ENCODE results near the gene FNDC7.
A peak's percentile ranks its signal among the peaks of the same experiment; 100 is the strongest.
"Not testable (repeated sequence)": the region's sequence is repeated elsewhere in the genome, so short reads cannot be mapped to it uniquely, and the experiment has no call there.

FNDC7 gene, protein sequence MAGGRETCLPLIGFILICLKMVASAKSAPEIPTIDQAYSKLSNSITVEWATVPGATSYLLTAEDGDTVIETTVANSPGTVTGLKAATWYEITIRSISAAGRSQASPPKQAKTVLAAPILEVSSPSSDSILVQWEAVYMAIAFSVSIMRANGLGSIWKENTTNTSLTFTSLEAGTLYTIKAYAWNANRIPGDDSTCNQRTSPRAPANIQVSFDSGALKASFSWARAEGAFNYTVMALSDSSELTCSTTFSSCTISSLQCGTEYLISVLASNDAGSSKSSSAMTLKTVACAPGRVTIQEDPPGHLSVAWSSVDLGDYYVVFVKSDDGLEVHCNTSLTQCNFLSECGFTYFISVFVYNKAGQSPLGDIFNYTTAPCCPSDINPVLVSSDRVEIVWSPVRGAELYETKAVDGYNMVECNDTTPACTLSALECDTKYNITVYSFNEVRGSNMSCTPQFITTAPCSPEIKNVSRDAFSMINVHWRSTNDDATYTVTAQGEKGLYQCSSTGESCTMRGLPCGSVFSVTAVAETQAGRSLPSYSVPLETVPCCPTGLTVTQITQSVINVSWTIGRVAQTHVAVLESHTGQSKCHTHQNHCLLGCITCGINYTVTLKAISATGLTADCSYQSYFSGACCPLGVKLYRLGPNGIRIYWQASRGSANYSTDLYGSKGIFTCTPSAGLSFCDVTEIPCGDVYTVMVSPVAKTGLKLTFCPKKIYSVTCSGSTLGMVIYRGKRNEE

DNA sequence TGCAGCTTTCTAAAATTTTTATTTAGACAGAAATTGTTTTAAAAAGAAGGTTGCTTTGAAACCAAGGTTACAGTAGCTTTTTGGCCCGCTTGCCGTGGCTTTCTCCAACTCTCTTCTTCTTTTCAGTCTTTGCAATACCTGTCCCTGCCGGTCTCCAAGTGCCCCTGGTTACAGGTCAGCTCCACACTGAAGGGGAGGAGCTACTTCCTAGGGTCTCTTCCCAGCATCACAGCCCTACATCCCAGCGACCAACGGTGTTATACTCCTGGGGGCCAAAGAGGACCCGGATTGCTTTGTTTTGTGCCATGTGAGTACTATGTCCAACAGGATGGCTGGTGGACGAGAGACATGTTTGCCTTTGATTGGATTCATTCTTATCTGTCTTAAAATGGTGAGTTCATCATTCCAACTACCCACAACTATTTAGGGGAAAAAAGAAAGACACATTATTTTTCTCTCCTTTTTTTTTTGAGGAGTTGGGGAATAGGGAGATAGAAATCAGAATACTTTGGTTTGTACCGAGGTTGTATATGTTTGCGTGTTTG, at the start of gene FNDC7:
FNDC7 (plus strand) TSS at position 303 of the 545 bp plus-strand sequence; CDS start at position 329, 26 bp downstream.
- H3K27ac Mint-ChIP-seq = no peak within 1 kb of the TSS
- peaks cover 14% of the 10 kb centered on the region for H3K4me1 Mint-ChIP-seq
- DNase-seq (ENCODE audit: low spot score in 2 of 2) (no peak), ATAC-seq (no peak)
- no peaks in the 10 kb centered on the region for H3K36me3 Mint-ChIP-seq
- no peak within 1 kb of the TSS for H3K4me3 Mint-ChIP-seq
- H3K9me3 Mint-ChIP-seq = no peaks in the 10 kb centered on the region

DNA sequence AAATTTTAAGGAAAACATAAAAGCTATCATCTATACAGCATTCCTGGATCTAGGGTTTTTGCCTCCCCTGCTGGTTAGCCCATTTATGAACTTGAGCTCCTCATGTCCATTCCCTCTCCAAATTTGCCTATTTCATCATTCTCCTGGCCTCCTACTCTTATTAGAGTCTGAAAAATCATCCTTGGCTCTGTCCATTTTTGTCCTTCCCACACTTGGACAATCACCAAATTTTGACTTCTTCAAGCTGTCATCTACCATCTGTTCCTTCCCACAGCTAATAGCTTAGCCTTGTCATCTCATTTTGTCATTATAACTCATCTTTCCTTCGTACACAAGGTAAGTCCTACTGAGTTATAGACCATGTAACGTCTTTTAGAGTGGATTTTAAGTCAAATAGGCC, 49.6 kb upstream of the FNDC7 start:
- no peak overlapping the region for H3K4me3 Mint-ChIP-seq
- peaks cover 5% of the 10 kb centered on the region for H3K36me3 Mint-ChIP-seq
- H3K4me1 Mint-ChIP-seq = peaks cover 27% of the 10 kb centered on the region
- ATAC-seq (no peak), DNase-seq (ENCODE audit: low spot score in 2 of 2) (no peak)
- H3K9me3 Mint-ChIP-seq = no peaks in the 10 kb centered on the region
- no peak overlapping the region for H3K27ac Mint-ChIP-seq

DNA sequence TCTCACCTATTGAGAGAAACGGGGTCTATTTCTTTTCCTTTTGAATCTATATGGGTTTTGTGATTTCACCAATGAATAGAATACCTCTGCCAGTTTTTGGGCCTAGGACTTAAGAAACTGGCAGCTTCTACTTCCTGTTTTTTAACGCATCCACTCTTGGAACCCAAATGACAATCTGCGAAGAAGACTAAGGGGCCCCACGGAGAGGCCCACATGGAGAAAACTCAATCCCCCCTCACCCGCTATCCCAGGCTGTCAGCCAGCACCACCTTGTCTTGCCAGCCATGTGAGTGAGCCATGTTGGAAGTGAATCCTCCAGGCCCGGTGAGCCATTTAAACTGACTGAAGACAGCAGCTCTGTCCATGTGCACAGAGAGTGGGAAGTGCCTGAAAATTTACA, 48.2 kb upstream of the FNDC7 start:
- Mint-ChIP-seq H3K27ac (no peak overlapping the region), H3K4me1 (peaks cover 22% of the 10 kb centered on the region), H3K9me3 (no peaks in the 10 kb centered on the region), H3K4me3 (no peak overlapping the region), H3K36me3 (peaks cover 5% of the 10 kb centered on the region)
- no peak for ATAC-seq
- no peak for DNase-seq (ENCODE audit: low spot score in 2 of 2)

DNA sequence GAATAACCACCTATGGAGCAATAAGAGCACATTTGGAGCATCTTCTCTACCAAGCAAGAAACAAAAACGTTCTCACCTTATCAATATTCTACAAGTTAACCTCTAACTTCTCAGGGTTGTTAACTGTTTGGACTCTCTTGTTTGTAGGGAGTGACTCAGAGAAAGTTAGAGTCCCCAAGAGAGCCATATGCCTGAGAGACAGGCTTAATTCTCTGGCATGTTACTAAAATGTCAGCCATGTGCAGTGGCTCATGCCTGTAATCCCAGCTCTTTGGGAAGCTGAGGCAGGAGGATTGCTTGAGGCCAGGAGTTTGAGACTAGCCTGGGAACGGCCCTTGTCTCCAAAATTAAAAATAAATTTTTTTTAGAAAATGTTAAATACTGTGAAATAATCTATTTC, 47.6 kb upstream of the FNDC7 start:
- H3K27ac Mint-ChIP-seq = no peak overlapping the region
- ATAC-seq (no peak), DNase-seq (ENCODE audit: low spot score in 2 of 2) (no peak)
- peaks cover 5% of the 10 kb centered on the region for H3K36me3 Mint-ChIP-seq
- H3K4me1 Mint-ChIP-seq = peaks cover 23% of the 10 kb centered on the region
- H3K9me3 Mint-ChIP-seq = no peaks in the 10 kb centered on the region
- no peak overlapping the region for H3K4me3 Mint-ChIP-seq

DNA sequence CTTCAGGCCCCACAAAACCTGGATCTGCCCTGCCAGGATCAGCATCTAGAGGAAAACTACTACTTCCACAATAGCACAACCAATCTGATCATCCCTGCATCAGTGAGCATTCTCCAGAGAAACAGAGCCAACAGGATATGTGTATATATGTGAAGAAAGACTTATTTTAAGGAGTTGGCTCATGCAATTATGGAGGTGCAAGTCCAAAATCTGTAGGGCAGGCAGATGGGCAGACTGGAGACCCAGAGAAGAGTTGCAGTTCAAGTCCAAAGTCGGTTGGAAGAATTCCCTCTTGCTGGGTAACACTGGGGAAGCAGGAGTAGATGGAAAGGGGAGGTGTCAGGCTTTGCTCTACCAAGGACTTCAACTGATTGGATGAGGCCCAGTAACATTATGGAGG, 46.9 kb upstream of the FNDC7 start:
- Mint-ChIP-seq H3K27ac (no peak overlapping the region), H3K4me1 (peaks cover 20% of the 10 kb centered on the region), H3K4me3 (no peak overlapping the region), H3K36me3 (peaks cover 5% of the 10 kb centered on the region), H3K9me3 (no peaks in the 10 kb centered on the region)
- DNase-seq (ENCODE audit: low spot score in 2 of 2) (no peak), ATAC-seq (no peak)

DNA sequence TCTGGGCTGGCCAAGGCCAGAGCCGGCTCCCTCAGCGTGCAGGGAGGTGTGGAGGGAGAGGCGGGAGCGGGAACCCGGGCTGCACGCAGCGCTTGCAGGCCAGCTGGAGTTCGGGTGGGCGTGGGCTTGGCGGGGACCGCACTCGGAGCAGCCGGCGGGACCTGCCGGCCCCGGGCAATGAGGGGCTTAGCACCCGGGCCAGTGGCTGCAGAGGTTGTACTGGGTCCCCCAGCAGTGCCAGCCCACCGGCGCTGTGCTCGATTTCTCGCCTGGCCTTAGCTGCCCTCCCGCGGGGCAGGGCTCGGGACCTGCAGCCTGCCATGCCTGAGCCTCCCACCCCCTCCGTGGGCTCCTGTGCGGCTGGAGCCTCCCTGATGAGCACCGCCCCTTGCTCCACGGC, 45.3 kb upstream of the FNDC7 start:
- H3K27ac Mint-ChIP-seq; H3K36me3 Mint-ChIP-seq; ATAC-seq; H3K9me3 Mint-ChIP-seq; H3K4me3 Mint-ChIP-seq; DNase-seq (ENCODE audit: low spot score in 2 of 2): not testable (repeated sequence)
- H3K4me1 Mint-ChIP-seq = peaks cover 28% of the 10 kb centered on the region

DNA sequence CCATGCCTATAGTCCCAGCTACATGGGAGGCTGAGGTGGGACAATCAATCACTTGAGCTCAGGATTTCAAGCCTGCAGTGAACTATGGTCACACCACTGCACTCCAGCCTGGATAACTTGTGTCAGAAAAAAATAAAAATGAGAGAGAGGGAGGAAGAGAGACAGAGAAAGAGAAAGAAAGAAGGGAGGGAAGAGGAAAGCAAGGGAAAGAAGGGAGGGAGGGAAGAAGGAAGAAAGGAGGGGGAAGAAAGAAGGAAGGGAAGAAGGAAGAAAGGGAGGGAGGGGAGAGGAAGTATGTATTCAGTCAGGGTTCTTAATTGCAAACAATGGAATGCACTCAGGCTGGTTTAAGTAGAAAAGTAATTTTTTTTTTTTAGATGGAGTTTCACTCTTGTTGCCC, 43.9 kb upstream of the FNDC7 start:
- Mint-ChIP-seq H3K9me3 (no peaks in the 10 kb centered on the region), H3K4me1 (peaks cover 18% of the 10 kb centered on the region), H3K4me3 (no peak overlapping the region), H3K36me3 (no peaks in the 10 kb centered on the region), H3K27ac (no peak overlapping the region)
- DNase-seq (ENCODE audit: low spot score in 2 of 2) (no peak), ATAC-seq (no peak)

DNA sequence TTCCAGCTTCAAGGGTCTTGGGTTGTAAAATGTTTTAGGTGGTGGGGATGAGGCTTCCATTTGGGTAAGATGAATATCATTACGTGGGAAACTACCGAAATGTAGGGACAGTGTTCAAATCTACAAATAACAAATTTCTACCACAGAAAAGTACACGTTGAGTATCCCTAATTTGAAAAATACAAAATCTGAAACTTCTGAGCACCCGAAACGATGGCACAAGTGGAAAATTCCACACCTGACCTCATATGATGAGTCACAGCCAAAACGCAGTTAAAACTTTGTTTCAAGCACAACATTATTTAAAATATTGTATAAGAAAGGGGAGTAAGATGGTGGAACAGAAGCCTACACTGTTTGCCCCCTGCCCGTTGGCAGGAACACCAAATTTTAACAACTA, 43.0 kb upstream of the FNDC7 start:
- no peak for DNase-seq (ENCODE audit: low spot score in 2 of 2)
- no peaks in the 10 kb centered on the region for H3K36me3 Mint-ChIP-seq
- no peak for ATAC-seq
- peaks cover 18% of the 10 kb centered on the region for H3K4me1 Mint-ChIP-seq
- no peaks in the 10 kb centered on the region for H3K9me3 Mint-ChIP-seq
- H3K27ac Mint-ChIP-seq = peak overlapping the region; percentile 40
- H3K4me3 Mint-ChIP-seq = no peak overlapping the region

DNA sequence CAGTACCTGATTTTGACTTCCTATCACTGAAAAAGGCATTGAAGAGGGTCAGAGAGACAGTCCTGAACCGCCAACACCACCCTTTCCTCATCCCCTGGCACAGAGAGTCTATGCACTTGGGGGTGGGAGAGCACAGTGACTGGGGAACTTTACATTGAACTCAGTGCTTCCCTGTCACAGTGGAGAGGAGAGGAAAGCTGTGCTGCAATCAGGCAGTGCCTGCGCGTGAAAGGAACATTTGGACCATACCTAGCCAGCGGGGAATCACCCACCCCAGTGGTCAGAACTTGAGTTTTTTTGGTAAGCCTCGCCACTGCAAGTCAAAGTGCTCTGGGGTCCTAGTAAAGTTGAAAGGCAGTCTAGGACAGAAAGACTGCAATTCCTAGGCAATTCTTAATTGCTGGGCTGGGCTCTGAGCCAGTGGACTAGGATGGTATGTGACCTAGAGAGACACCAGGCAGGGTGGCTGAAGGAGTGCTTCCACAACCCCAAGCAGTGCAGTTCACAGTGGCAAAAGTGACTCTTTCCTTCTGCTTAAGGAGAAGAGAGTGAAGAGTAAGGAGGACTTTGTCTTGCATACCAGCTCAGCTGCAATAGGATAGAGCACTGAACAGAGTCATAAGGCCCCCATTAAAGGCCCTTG, 42.5 kb upstream of the FNDC7 start:
- peaks cover 18% of the 10 kb centered on the region for H3K4me1 Mint-ChIP-seq
- ATAC-seq = no peak

DNA sequence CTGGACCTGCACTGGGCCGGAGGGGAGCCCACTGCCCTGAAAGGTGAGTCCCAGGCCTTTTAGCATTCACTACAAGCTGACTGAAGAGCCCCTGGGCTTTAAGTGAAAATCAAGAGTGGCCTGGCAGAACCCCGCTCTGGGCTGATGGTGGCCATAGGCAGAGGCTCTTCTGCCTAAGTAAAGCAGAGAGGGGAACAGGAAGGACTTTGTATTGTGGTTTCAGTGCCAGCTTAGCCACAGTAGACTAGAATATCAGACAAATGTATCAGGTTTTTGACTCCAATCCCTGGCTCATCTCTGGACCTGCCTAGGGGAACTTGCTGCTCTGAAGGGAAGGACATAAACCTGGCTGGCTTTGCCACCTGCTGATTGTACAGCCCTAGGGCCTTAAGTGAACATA, 41.6 kb upstream of the FNDC7 start:
- Mint-ChIP-seq H3K27ac (no peak overlapping the region), H3K4me3 (no peak overlapping the region), H3K9me3 (no peaks in the 10 kb centered on the region), H3K36me3 (no peaks in the 10 kb centered on the region), H3K4me1 (peaks cover 18% of the 10 kb centered on the region)
- DNase-seq (ENCODE audit: low spot score in 2 of 2) = no peak
- no peak for ATAC-seq

More for the DNA sequence above, 42.5 kb upstream of the FNDC7 start:
- Mint-ChIP-seq H3K36me3 (no peaks in the 10 kb centered on the region), H3K4me3 (no peak overlapping the region), H3K27ac (peak overlapping the region; percentile 40), H3K9me3 (no peaks in the 10 kb centered on the region)
- no peak for DNase-seq (ENCODE audit: low spot score in 2 of 2)

DNA sequence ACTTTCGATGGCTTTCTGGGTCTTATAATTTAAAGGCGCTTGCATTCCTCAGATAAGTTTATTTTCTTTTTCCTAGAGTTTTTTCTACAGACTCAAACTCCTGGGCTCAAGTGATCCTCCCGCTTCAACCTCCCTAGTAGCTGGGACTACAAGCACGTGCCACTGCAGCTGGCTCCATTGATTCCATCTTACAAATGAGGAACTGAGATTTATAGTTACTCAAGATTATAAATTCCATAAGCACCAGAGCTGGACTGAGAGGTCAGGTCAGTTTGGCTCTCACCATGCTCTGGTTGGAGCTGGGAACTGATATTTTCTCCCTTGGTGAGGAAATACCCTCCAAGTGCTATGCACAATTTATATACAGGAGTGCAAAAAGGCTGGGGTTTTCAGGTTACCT, 34.0 kb upstream of the FNDC7 start:
- H3K4me3 Mint-ChIP-seq = no peak overlapping the region
- H3K9me3 Mint-ChIP-seq = no peaks in the 10 kb centered on the region
- ATAC-seq (no peak), DNase-seq (ENCODE audit: low spot score in 2 of 2) (no peak)
- no peak overlapping the region for H3K27ac Mint-ChIP-seq
- peaks cover 6% of the 10 kb centered on the region for H3K4me1 Mint-ChIP-seq
- no peaks in the 10 kb centered on the region for H3K36me3 Mint-ChIP-seq

DNA sequence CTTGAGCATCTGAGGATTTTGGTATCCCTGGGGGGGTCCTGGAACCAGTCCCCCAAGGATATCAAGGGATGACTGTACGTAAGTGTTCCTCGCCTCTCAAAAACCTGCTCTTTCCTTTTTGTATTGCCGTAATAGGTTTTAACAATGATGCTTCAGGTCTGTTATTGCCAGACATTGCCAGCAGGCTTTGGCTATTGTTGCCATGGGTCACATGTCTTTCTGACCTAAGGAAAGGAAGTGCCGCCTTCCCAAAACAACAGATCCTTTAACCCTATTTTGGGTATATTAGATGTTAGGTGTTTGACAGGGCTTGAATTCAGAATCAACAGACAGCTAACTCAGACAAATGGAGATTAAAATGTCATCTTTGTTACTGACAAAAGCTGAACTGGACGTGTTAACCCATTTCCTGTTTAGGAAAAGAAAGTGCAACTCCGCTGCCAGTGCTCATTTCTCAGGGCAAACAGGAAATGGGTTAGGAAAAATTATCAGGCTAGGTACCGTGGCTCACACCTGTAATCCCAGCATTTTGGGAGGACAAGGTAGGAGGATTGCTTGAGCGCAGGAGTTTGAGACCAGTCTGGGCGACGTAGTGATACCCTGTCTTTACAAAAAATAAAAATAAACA, 33.0 kb upstream of the FNDC7 start:
- H3K4me3 Mint-ChIP-seq = peak overlapping the region; percentile 36
- DNase-seq (ENCODE audit: low spot score in 2 of 2) = no peak
- peak overlapping the region; percentile 83 for H3K27ac Mint-ChIP-seq
- peaks cover 6% of the 10 kb centered on the region for H3K4me1 Mint-ChIP-seq
- no peak for ATAC-seq
- no peaks in the 10 kb centered on the region for H3K9me3 Mint-ChIP-seq
- H3K36me3 Mint-ChIP-seq = no peaks in the 10 kb centered on the region

DNA sequence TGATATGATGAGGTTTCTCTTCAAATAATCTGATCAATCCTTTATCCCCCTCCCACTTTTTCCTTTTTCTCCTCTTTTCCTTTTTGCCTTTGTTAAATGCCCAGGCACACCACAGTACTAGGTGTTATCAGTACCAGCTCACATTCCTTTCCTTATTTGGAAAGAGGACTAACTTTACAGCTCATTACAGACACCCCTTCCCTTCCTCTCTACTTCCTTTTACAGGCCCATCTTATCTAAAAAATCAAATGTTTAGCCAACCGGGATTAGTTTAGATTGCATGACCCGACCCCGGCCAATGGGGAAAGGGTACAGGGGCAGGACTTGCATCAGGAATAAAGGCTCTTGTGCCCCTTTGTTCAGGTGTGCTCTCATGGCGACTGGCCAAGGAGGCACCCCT, 31.0 kb upstream of the FNDC7 start:
- H3K27ac Mint-ChIP-seq; ATAC-seq; DNase-seq (ENCODE audit: low spot score in 2 of 2); H3K9me3 Mint-ChIP-seq; H3K4me1 Mint-ChIP-seq; H3K4me3 Mint-ChIP-seq; H3K36me3 Mint-ChIP-seq: not testable (repeated sequence)

DNA sequence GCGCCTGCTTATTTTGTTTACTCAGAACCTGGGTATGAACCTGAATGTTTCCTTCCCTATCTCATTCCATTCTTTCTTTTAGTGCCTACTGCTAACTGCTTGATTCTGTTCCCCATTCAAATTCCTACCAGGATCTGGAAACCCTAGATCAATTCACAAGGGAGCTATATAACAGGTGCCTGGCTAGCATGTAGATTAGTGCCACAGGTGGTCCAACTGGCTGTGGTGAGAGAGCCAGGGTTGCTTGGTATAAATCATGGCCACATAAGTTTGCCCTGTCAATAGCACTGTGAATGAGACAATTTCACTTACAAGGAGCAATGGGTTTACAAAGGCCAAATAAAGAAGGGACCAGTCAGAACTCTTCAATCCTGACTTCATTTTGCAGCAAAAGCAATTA, 27.2 kb upstream of the FNDC7 start:
- ATAC-seq (no peak), DNase-seq (ENCODE audit: low spot score in 2 of 2) (no peak)
- Mint-ChIP-seq H3K36me3 (no peaks in the 10 kb centered on the region), H3K4me3 (no peak overlapping the region), H3K27ac (no peak overlapping the region), H3K9me3 (no peaks in the 10 kb centered on the region), H3K4me1 (peaks cover 4% of the 10 kb centered on the region)

DNA sequence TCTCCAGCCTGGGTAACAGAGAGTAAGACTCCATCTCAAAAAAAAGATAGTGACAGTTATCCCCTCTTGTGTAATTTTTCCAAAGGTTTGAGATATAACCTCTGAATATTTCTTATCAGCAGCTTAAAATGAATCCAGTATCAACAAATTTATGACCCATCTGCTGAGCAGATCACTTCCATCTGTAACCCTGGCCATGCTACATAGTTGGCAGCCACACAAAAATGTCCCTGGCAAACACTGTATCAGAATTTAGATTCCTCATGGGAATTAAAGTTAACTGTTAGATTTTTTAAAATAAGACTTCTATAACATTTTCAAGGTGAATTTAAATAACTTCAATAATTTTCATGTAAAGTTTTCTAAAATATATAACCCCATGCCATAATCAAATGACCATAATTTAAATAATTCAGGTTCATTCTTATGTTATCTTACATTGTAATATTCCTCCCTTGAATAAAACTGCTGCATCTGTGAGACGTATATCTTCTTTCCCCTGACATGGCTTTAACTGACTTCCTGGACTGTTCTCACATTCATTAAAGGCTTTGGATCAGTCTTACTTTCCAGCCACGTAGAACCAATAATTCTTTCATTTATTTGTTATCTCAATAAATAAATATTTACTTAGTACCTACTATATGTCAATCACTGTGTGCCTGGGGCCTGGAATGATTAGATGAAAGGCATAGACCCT, 25.9 kb upstream of the FNDC7 start:
- Mint-ChIP-seq H3K27ac (no peak overlapping the region), H3K4me3 (no peak overlapping the region), H3K36me3 (peaks cover under 1% of the 10 kb centered on the region), H3K4me1 (peaks cover 17% of the 10 kb centered on the region), H3K9me3 (no peaks in the 10 kb centered on the region)
- no peak for ATAC-seq
- no peak for DNase-seq (ENCODE audit: low spot score in 2 of 2)
